HTERT RPE-1 (cell line): ENCODE measurements around the gene ARHGEF4.
"Not testable (repeated sequence)": the region's sequence is repeated elsewhere in the genome, so short reads cannot be mapped to it uniquely, and the experiment has no call there.

Experiments
- in situ Hi-C: fragments of 300-500 bp; cut with MboI; formaldehyde crosslinking; loops from 4 replicates; pipeline ENCODE4 v1.14.3; 2020; ENCODE audit warnings: low sequenced_read_pairs

ARHGEF4 gene

DNA sequence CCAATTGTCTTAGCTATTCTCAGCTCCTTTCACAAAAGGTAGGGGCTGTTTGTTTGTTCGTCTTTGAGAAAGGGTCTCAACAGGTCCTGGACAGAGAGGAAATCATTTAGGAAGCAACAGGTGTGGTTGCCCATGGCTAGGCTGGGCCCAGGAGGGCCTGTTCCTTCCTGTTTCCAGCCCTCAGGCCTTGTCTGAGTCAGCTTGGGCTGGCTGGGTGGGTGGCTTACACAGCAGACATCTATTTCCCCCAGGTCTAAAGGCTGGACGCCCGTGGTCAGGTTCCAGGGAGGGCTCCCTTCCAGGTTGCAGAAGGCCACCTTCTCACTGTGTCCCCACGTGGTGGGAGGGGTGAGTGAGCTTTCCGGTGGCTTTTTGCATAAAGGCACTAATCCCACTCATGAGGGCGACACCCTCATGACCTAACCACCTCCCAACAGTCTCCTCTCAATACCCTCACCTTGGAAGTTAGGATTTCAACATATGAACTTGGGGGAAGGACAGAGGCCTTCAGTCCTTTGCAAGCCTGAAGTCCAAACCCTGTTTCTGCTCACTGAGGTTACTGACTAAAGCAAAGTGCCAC lies 45.5 kb downstream of the ARHGEF4 start:
- in situ Hi-C loops = no loop called here

DNA sequence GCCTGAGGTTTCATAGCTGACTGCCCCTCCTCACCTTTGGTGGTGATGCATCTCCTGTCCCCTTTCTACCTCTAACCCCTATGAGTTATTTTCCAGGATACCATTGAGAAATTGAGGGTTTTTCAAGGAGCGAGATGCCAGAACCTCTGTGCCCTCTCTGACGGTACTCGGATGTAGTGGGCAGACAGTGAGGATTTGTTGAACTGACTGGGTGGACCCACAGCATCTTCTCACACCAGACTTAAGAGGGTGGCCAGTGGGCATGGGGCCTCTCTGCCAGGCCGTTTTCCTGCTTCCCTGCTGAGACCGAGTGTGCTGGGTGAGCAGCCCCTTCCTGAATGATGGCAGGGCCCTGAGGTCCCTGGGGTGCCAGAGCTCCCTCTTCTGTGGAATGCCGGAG lies 46.3 kb downstream of the ARHGEF4 start:
- in situ Hi-C loops = no loop called here

DNA sequence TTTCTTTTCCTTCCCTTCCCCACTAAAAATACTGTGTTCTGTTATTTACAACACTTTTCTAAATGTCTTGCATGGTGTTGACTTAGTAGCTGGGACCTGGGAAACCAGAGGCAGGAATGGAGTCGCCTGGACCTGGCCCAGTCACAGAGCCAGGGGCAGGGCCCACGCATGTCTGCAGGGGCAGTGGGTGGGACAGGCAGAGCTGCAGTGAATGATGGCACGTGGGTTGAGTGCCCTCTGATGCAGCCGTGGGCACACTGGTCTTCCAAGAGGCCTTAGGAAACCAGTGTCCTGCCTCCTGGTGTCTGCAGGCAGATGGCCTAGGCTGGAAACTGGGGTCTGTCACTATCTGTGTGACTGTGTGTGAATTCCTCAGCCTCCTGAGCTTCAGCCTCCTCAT lies 46.8 kb downstream of the ARHGEF4 start:
- in situ Hi-C loops = no loop called here

DNA sequence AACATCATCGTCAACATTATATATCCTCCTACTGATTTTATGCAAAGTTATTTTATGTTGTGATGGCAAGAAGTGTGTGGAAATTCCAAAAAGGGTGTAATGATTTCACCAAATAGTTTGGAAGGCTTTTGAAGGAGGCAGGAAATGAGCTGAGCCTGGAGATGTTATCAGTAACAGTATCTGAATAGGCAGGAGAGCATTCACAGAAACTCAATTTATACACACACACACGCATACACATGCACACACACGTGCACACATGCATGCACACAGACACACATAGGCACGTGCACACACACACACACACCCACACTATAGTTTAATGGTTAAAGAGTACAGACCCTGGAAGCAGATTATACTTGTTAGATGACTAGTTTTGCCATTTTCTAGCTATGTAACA lies 47.3 kb downstream of the ARHGEF4 start:
- in situ Hi-C loops = no loop called here

DNA sequence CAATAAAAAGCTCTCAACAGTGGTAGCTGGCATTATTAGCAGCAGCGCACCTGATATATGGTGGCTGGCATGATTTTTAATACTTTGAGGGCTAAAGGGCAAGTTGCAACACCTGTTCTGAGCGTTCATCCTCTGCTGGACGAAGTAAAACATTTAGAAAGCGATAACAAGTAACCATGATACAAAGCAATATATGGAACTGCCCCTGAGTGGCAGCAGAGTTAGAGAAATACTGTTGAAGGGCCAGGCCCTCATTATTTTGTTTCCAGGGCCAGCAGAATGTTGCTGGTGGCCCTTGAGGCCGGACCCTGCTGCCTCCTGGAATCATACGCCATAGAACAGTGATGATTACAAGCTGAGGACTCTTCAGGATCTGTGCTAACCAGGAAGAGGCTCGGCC lies 47.8 kb downstream of the ARHGEF4 start:
- in situ Hi-C loops = no loop called here

DNA sequence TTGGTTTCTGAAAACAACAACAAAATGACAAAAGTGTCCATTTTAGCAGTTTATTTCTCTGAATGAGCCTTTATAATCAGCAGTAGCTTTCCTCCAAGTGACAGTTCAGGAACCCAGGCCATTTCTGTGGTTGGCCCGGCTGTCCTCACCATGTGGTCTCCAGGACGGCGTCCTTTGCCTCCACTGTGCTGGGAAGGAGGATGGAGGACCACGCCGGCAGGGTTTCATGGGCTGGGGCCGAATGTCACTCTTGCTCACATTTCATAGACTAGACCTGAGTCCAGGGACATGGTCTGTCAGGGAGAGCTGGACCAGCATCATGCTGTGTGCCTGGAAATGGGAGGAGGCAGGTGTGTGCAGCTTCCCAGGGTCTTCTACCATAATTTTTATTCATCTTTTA lies 50.9 kb downstream of the ARHGEF4 start:
- in situ Hi-C loops = no loop called here

DNA sequence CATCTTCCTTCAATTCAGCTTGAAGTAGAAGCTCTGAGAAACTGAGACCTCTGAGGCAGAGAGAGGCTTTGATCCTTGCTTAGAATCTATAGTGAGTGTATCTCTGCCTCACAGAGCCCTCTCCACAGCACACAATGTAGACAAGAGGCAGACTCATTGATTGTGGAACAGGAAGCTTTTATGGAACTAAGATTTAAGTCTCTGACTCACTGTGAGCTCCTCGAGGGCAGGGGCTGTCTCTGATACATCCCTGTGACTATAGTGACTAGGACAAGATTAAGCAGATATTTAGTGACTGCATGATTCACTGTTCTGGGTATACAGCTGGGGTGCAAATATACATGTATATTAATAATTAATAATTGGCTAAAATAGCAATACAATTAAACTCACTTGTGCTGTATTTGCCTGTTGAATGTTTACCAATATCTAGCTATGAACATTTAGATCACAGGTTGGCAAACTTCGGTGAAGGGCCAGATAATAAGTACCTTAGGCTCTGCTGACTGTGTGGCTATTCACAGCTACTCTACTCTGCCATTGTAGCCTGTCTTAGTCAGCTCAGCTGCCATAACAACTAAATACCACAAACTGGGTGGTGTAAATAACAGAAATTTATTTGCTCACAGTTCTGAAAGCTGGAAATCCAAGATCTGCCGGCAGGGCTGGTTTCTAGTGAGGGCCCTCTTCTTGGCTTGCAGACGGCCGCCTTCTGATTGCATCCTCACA lies 54.4 kb downstream of the ARHGEF4 start:
- in situ Hi-C loops = no loop called here

DNA sequence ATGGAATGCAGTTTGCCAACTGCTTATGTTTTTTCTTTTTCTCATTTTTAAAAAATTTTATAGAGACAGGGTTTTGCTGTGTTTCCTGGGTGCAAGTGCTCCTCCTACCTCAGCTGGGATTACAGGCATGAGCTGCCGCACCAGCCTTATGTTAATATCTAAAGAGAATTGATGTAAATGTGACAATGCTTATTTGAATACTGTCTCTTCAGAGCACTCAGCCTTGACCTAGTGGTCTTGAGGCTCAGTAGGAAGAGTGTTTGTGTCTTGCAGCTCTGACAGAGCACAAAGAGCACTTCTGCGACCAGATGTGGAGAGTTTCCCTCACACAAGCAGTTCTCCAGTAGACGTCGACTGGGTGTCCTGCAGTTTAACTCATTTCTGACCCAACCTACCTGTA lies 55.3 kb downstream of the ARHGEF4 start:
- in situ Hi-C loops = no loop called here

DNA sequence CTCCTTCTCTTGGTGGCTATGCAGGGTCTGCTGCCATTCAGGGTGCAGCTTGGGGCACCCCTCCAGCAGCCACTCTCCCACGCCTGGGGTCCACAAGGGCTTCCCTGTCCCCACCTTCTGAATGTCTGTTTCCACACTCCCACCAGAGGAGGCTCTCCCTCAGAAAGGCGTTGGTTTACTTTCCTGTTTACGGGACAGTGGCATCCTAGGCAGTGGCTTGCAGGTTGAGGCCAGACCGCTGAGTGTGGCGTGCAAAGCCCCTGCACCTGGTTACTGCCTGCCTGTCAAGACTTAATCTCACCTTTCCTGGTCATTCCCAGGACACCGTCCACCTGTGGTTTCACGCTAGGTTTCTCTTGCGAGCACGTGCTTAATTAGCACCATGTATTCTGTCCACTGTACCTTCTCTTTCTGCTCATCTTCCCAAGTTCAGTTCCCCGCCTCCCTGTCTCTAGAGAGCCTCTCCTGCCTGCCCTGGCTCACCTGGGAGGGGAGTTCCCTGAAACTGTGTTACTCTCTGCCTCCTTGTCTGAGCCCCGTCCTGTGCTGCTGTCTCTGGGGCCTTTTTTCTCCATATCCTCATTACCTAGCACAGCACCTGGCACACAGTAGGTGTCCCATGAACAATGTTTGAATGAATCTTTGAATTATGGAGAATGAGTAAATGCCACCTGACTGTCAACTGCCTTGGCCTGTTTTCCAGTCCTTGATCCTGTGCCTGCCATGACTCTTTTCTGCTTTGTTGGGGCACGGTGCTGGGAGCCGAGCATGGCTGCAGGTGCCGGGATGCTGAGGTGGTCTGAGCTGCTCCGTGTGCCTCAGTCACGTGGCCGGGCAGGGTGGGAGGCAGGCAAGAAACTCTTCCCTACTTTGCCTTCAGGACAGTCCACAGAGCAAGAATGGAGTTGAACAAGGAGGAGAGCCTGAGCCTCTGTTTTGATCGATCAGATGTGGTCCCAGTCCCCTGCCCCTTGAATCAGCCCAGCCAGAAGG lies 56.4 kb downstream of the ARHGEF4 start:
- in situ Hi-C loops = no loop called here

DNA sequence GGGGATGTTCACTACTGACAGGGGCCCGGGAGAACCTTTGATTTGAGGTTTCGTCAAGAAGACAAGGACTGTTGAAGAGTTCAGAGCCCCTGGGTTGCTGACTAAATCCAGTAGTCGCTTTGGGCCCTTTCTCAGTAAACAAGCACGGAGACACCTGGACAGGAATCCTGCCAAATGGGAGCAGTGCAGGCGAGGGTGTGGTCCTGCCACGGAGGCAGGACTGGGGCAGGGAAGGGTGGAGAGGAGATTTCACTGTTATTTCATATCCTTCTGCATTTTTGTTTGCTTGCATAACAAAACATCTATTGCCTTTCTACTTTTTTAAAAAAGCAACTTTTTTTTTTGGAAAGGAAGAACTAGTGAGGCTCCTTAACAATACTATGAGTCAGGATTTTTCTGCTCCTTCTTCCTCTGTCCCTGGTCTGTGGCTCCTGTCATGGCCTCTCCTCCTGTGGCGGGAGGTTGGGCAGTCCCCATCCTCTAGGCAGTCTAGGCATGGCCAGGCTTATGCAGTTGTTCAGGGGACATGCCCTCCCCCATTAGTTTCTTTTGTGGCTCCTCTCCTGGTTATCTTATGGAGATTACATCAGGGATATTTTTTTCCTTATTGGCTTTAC lies 57.7 kb downstream of the ARHGEF4 start:
- in situ Hi-C loops = no loop called here

DNA sequence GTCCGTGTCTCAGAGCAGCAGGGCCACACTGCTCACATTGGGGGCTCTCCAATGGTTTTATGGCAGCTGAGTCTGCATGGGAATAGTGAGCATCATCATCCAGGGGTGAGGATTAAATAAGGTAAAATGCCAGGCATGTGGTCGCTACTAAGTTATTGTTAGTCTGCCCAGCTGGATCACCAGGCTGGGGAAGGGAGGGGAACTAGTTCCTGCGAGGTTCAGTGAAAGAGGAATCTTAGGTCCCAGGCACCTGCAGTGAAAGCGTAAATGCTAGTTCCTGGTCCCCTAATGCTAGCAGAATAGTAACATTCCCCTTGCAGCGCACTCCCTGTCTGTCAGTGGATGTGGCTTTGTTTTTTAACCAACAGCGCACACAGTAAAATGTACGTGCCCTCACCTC lies 60.1 kb downstream of the ARHGEF4 start:
- in situ Hi-C loops = no loop called here

DNA sequence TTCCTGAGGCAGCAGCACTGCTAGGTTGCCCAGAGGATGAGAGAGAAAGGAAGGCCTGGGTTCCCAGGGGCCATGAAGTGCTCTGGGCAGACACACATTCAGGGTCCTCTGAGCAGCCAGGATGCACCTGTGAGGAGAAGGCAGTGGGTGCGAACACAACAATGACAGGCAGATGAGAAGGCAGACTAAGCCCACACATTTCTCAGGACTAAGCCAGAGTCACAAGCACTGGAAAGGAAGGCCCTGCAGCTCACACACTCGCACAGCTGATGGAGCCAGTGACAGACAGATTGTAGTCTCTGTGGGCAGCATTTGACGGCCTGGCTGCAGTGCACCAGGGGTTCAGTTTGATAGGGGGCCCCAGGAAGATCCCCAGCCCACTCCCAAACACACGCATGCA lies 61.8 kb downstream of the ARHGEF4 start:
- in situ Hi-C loops = no loop called here

DNA sequence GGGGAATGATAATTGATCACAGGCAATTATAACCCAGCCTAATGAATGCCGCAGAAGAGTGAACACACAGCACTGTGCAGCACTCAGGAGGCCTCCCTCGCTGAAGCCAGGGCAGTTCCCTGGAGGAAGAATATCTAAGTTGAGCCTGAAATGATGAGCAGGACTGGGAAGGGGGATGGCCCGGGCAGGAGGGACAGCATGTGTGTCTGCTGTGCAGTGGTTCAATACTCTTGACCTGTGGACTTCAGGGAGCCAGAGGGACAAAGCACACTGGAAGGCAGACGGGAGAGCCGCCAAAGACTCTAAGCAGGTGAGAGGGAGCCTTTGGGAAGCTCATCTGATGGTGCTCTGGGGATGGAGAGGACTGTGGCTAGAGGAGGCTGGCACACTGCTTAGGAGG lies 62.6 kb downstream of the ARHGEF4 start:
- in situ Hi-C loops = no loop called here

DNA sequence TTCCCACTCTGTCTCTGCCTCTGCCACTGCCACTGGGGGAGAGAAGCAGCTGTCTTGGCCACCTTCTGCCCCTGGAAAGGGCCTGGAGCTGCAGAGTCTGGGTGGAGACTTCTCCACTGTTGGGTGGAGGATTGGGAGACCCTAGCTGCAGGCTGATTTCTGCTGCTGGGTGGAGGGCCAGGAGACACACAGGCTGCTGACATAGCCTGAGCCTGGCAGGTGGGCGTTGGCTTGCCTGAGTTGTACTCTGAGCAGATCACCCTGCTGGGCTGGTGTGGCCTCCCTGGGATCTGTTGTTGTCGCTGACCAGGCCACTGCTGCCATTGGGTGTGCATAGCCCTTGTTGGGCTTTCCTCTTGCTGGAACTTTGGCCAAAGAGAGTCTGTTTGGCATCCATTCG lies 64.3 kb downstream of the ARHGEF4 start:
- in situ Hi-C loops = no loop called here

DNA sequence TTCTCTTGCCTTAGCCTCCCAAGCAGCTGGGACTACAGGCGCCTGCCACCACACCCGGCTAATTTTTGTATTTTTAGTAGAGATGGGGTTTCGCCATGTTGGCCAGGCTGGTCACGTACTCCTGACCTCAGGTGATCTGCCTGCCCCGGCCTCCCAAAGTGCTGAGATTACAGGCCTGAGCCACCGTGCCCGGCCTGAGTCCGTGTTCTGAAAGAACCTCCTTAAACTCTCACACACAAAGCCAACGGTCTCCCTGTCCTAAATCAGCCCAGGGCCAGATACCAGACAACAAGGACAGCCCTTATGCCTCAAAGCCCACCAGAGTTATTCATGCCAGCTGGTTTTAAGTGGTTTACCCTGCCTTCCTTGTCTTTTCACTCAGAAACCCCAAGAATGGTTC lies 64.9 kb downstream of the ARHGEF4 start:
- in situ Hi-C loops = not testable (repeated sequence)

DNA sequence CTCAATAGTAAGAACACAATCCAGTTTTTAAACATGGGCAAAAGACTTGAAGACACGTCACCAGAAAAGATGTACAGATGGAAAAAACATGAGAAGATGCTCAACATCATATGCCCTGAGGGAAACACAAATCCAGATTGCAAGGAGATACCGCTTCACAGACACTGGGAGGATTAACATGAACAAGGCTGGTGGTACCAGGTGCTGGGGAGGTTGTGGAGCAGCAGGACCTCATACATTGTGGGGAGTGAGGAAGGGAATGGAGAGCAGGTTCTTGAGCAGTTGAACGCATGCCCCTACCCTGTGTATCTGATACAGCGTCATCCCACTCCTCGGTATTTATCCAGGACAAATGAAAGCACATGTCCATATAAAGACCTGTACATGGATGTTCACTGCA lies 72.1 kb downstream of the ARHGEF4 start:
- in situ Hi-C loops = no loop called here

DNA sequence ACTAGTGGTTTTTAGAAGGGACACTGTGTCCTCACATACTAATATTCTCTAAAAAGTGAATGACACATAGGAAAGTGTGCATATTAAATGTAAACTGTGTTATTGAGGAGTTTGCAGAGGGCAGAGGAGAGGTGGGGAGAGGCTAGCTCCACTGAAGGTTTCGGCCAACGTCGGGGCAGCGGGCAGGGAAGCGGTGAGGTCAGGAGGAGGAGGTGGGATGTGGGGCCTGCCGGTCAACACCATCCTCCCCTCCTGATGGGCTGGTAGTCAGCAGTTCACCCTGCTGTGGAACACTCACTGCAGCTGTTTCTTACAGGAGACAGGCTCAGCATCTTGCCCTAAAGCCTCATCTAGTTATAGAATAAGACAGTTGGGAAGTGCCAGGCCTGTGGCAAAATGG lies 74.2 kb downstream of the ARHGEF4 start:
- in situ Hi-C loops = no loop called here

DNA sequence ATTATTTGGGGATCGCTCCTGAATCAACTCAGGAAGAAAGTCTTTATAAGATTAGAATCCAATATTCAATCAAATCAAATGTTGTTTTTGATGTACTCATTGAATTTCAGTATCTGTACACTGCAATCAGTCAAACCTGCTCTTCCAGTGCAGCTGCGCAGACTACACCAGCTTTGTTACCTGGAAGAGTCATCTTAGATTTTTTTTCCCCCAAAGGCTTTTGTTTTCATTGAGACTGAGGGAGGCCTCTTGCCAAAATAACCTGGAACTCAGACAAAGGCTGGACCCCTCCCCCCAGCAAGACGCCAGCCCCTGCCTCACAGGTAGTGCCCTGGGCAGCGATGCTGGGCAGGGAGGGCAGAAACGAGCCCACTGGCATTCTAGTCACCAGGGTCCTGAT lies 74.8 kb downstream of the ARHGEF4 start:
- in situ Hi-C loops = no loop called here

DNA sequence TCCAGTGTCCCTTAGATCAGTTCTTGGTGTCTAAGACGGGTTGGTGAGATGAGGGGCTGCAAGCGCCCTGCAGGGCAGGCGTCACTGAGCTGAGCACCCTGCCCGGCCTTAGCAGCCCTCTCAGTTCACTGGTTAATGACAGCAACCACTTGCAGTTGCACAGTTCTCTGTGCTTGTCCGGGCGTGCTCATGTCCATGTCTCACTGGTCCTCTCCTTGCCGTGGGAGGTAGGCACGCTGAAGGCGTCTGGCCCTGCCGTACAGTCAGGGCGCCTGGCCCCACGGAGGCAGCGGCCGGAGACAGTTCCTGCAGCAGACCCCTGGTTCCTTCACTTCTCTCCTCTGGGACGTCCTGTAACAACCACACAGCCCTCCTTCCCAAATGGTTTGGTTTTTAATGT lies 75.3 kb downstream of the ARHGEF4 start:
- in situ Hi-C loops = no loop called here

DNA sequence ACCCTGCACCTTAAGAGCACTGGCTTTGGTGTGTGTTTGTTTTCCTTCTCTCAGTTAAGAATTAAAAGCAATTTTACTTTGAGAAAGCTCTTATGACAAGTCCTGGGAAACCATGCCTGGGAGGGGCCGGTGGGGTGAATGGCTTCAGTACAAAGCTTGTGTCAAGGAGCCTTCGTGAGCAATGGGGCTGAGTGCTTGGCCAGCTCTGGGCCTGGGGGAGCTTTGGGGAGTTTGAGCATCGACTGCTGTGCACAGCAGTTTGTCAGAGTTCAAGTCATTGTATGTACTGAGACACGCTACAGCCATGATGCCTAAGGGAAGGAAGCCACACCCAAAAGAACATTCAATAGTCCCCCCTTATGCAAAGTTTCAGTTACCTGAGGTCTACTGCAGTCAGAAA lies 75.8 kb downstream of the ARHGEF4 start:
- in situ Hi-C loops = no loop called here

DNA sequence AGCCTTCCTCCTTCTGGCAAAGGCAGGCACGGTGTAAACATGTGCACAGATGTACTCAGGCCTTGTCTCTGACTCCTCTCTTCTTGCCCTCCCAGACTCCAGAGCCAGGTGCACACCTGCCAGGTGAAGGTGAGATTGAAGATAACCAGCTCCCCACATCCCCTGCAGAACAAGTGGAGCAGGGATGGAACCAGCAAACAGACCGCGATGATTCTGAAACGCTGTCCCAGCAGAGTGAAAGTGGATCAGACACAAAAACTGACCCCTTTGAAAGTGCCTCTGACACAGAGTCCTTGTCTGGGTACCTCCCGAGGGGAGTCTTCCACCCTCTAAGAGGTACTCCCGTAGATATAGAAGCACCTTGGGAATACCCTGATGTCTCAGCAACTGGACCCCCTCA lies 77.2 kb downstream of the ARHGEF4 start:
- in situ Hi-C loops = no loop called here
